ENCODE data around the gene PCSK6.

PCSK6 gene

GRCh38 chr15:101446518-101447167, 42.9 kb downstream of the PCSK6 start:
- no peak for DNase-seq (ENCODE audit: low spot score)

GRCh38 chr15:101445562-101446517, 43.7 kb downstream of the PCSK6 start:
- DNase-seq (ENCODE audit: low spot score), result no peak

GRCh38 chr15:101444807-101445508, 44.5 kb downstream of the PCSK6 start:
- DNase-seq (ENCODE audit: low spot score), result no peak

GRCh38 chr15:101444015-101444414, 45.5 kb downstream of the PCSK6 start:
- DNase-seq (ENCODE audit: low spot score), result no peak

GRCh38 chr15:101442272-101442671, 47.2 kb downstream of the PCSK6 start:
- DNase-seq (ENCODE audit: low spot score), result no peak

GRCh38 chr15:101441696-101442095, 47.8 kb downstream of the PCSK6 start:
- no peak for DNase-seq (ENCODE audit: low spot score)

GRCh38 chr15:101440846-101441590, 48.5 kb downstream of the PCSK6 start:
- DNase-seq (ENCODE audit: low spot score), result no peak

- DNase-seq (ENCODE audit: low spot score), result no peak
These were observed 49.6 kb downstream of the PCSK6 start for GRCh38 chr15:101439920-101440319.

GRCh38 chr15:101439285-101439919, 50.1 kb downstream of the PCSK6 start:
- no peak for DNase-seq (ENCODE audit: low spot score)

GRCh38 chr15:101438482-101439284, 50.8 kb downstream of the PCSK6 start:
- peak; percentile 58 for DNase-seq (ENCODE audit: low spot score)

GRCh38 chr15:101437618-101438481, 51.7 kb downstream of the PCSK6 start:
- DNase-seq (ENCODE audit: low spot score), result no peak

- peak; percentile 83 for DNase-seq (ENCODE audit: low spot score)
These were observed 52.3 kb downstream of the PCSK6 start for GRCh38 chr15:101437209-101437608.

- no peak for DNase-seq (ENCODE audit: low spot score)
These were observed 53.0 kb downstream of the PCSK6 start for GRCh38 chr15:101436526-101436925.

- no peak for DNase-seq (ENCODE audit: low spot score)
These were observed 53.7 kb downstream of the PCSK6 start for GRCh38 chr15:101435761-101436160.

GRCh38 chr15:101434032-101434920, 55.2 kb downstream of the PCSK6 start:
- no peak for DNase-seq (ENCODE audit: low spot score)

- DNase-seq (ENCODE audit: low spot score), result no peak
These were observed 56.1 kb downstream of the PCSK6 start for GRCh38 chr15:101433396-101433795.

GRCh38 chr15:101432982-101433381, 56.5 kb downstream of the PCSK6 start:
- no peak for DNase-seq (ENCODE audit: low spot score)

- no peak for DNase-seq (ENCODE audit: low spot score)
These were observed 57.8 kb downstream of the PCSK6 start for GRCh38 chr15:101431748-101432147.
